SKM-1 (cell line): ENCODE results near the gene HOXA6.

Experiments used
- DNase-seq: peaks from one replicate; lab custom pipeline; 2025; ENCODE audit not compliant: unreplicated experiment; lab: John Stamatoyannopoulos, UW

The HOXA6 gene

GRCh38 chr7:27099453-27100370 is 47.9 kb downstream of the HOXA6 start:
- DNase-seq = no peak

DNA sequence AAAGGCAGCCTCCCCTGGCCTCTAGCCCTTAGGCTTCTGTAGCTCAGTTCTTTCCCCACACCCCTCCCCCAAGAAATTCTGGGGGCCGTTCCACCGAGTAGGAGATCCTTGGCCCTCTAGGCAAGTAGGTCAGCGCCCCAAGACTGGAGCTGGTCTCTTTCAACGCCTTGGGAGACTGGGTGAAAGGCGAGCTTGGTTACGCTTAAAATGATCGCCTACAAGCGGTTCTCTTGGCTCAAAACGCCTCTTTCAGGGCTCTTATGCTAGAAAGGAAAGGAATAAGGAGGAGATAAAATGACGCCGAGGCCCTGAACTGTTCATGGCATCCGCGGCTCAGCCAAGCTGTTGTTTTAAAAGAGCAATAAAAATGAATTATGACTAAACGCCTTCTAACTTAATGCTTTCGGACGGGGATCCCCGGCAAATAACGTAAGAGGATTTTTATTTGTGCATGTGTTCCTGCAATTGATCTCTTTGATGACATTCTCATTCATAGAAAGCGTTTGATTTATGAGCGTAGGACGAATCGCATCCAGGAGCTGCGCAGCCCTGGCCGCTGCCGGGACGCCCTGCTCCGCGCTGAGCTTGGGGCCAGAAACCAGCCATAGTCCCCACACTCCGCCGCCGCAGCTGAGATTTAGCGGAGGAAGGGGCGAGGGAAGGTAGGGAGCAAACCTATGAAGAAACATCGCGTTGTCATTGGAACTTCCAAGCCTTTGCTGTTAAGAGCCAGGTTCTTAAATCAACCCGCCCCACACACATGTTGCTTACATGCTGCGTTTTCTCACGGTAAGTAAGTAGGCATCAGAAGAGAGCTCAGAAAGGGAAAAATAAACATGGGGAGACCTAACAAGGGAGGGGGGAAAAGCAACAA is 48.8 kb downstream of the HOXA6 start:
- no peak for DNase-seq

- no peak for DNase-seq
Observed at GRCh38 chr7:27097686-27098577, 49.6 kb downstream of the HOXA6 start.

GRCh38 chr7:27096768-27097514 is 50.6 kb downstream of the HOXA6 start:
- peak; percentile 26 for DNase-seq

- DNase-seq = peak; percentile 74
Observed at GRCh38 chr7:27095897-27096767, 51.4 kb downstream of the HOXA6 start, which contains the start of gene HOXA1. Gene HOXA1, minus strand, starts transcription at chr7:27096000. Its CDS starts 88 bp downstream, at chr7:27095912.
